Activated naive CD4-positive, alpha-beta T cell treated with anti-CD3 and anti-CD28 coated beads, Interleukin-2, amount 50 U/mL, for 24 hours (primary cell): ENCODE results near the gene PRRT1.

Source experiments
- H3K27ac Mint-ChIP-seq: one replicate; pipeline ENCODE4 v1.8.0; 2021; ENCODE audit warnings: mild to moderate bottlenecking, mixed read lengths
- H3K27me3 Mint-ChIP-seq: one replicate; pipeline ENCODE4 v1.8.0; 2021; ENCODE audit warnings: mixed read lengths
- H3K36me3 Mint-ChIP-seq: one replicate; pipeline ENCODE4 v1.8.0; 2021; ENCODE audit warnings: mixed read lengths
- H3K4me1 Mint-ChIP-seq: one replicate; pipeline ENCODE4 v1.8.0; 2021; ENCODE audit warnings: mixed read lengths
- H3K4me3 Mint-ChIP-seq: one replicate; pipeline ENCODE4 v1.8.0; 2021; ENCODE audit warnings: mild to moderate bottlenecking, mixed read lengths
- H3K9me3 Mint-ChIP-seq: one replicate; pipeline ENCODE4 v1.8.0; 2021; ENCODE audit warnings: mixed read lengths

PRRT1 gene

DNA sequence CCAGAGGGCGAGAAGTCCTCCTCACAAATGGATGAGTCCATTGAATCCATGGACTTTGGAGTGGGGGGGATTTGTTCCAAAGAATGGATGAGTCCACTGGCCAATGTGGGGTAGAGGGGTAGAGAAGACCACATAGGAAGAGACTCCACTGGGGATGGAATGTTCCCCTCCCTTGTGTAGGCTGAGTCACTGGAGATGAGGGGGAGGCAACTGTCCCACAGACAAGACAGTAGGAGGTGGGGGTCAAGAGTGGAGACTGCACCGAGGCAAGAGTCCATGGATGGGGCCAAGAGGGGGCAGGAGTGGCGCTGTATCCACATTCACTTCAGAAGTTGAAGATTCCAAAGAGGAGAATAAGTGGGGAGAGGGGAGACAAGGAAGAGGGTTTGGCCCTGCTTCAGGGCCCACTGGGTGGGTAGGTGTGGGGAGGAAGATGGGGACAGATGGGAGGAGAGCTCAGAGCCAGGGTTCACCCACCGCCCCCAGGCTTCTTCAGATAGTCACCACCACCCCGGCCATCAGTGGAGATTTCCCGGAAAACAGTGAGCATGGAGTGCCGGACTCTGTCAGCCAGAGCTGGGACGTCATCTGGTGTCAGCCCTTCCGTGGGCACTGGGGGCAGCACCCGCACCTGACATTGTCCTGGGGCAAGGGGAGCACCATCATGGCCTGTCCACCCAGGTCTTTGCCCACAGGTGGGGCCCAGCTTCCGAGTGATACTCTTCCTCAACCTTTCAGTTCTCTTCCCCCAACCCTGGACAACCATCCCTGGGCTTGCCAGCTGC is 17.3 kb upstream of the PRRT1 start:
- H3K4me3 Mint-ChIP-seq = no peak overlapping the region

GRCh38 chr6:32168350-32168749 is 16.6 kb upstream of the PRRT1 start:
- no peaks in the 10 kb centered on the region for H3K27me3 Mint-ChIP-seq
- H3K36me3 Mint-ChIP-seq = peaks cover 19% of the 10 kb centered on the region
- no peaks in the 10 kb centered on the region for H3K9me3 Mint-ChIP-seq
- no peak overlapping the region for H3K4me3 Mint-ChIP-seq
- peaks cover 16% of the 10 kb centered on the region for H3K4me1 Mint-ChIP-seq
- H3K27ac Mint-ChIP-seq = no peak overlapping the region

More for the DNA sequence above, 17.3 kb upstream of the PRRT1 start:
- Mint-ChIP-seq H3K27me3 (no peaks in the 10 kb centered on the region), H3K36me3 (peaks cover 19% of the 10 kb centered on the region), H3K27ac (peak overlapping the region; percentile 17), H3K9me3 (no peaks in the 10 kb centered on the region), H3K4me1 (peaks cover 22% of the 10 kb centered on the region)

DNA sequence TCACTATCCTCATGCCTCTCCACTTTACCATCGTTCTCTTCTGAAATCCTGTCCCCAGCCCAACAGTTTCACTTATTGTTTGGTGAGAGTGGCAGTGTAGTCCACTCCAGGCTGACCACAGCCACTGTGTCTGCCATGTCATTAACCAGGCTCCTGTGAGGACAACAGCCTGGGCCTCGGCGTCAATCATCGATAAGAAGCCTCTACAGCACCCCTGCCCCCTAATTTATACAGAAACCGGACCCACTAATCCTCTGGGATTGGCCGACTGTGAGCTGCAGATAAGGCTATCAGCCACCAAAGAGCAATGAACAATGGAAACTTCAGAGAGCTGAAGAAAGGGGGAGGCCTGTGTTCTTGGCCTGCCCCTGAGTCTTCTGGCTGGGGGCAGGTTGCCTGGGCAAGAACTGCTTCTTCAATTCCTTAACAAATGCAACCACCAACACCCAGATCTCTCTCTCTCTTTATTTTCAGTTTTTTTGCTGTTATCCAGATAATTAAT is 16.1 kb upstream of the PRRT1 start:
- Mint-ChIP-seq H3K27me3 (no peaks in the 10 kb centered on the region), H3K36me3 (peaks cover 21% of the 10 kb centered on the region), H3K4me1 (peaks cover 11% of the 10 kb centered on the region), H3K27ac (peak overlapping the region; percentile 74), H3K9me3 (no peaks in the 10 kb centered on the region), H3K4me3 (no peak overlapping the region)

- Mint-ChIP-seq H3K9me3 (no peaks in the 10 kb centered on the region), H3K4me1 (peaks cover 6% of the 10 kb centered on the region), H3K27me3 (no peaks in the 10 kb centered on the region), H3K27ac (peak overlapping the region; percentile 74), H3K4me3 (no peak overlapping the region), H3K36me3 (peaks cover 21% of the 10 kb centered on the region)
Measured at GRCh38 chr6:32167154-32167760, 15.5 kb upstream of the PRRT1 start.

DNA sequence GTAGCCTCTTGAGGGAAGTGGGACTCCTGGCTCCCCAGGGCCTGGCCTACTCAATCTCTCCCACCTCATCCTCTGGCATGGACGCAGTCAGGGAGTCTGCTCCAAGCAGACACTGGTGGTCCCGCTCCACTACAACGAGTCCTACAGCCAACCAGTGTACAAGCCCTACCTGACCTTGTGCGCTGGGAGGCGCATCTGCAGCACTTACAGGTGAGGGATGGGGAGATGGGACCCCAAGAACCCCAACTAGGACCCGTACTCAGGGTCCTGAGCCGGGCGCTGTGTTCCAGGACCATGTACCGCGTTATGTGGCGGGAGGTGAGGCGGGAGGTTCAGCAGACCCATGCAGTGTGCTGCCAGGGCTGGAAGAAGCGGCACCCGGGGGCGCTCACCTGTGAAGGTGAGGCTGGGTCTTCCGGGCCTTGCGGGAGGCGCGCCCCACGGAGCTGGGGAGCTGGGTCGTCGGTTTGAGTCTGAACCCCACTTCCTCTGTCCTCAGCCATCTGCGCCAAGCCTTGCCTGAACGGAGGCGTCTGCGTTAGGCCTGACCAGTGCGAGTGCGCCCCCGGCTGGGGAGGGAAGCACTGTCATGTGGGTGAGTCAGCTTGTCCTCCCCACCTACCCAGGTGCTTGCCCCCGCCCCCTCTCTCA is 14.8 kb upstream of the PRRT1 start:
- Mint-ChIP-seq H3K27ac (no peak overlapping the region), H3K27me3 (no peaks in the 10 kb centered on the region), H3K36me3 (peaks cover 21% of the 10 kb centered on the region), H3K4me1 (peaks cover 6% of the 10 kb centered on the region), H3K9me3 (no peaks in the 10 kb centered on the region), H3K4me3 (no peak overlapping the region)

- no peak within 1 kb of the TSS for H3K27ac Mint-ChIP-seq
- no peaks in the 10 kb centered on the region for H3K9me3 Mint-ChIP-seq
- no peaks in the 10 kb centered on the region for H3K27me3 Mint-ChIP-seq
- no peaks in the 10 kb centered on the region for H3K4me1 Mint-ChIP-seq
- H3K4me3 Mint-ChIP-seq = no peak within 1 kb of the TSS
- peaks cover 14% of the 10 kb centered on the region for H3K36me3 Mint-ChIP-seq
Measured at GRCh38 chr6:32164295-32164694, 12.6 kb upstream of the PRRT1 start, which contains the start of gene EGFL8. Gene EGFL8, plus strand, starts transcription at chr6:32164595. Its CDS starts 1,571 bp downstream, at chr6:32166166.

DNA sequence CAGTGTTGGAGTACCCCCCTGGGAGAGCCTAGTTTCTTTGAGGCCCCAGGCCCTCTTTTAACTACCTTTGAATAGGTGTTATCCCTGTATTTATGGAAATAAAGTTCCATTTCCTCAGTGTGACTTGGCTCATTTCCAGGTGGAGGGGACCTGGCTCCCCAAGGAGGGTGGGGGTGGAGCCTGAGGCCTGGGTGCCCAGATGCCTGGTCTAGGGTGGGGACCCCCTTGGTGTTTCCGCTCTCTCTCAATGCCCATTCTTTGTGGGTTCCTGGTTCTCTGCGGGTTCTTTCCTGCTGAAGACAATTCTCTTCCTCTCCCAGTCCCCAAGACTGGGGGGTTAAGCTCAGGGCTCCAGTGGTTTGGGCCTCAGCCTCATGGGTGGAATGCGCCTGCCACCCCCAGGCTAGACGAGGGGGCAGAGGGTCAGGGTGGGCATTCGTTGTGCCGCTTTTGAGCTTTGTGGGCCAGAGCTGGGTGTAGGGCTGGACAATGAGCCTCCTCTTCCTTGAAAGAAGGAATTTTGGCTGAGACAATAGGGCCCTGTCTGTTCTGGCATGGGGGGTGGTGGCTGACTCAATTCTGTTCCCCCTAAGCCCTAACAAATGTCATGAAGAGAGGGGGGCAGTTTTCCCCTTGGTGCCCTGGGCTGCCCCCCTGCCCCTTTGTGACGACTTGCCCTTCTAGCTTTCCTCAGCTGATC is 12.0 kb upstream of the PRRT1 start:
- Mint-ChIP-seq H3K36me3 (peaks cover 11% of the 10 kb centered on the region), H3K4me1 (no peaks in the 10 kb centered on the region), H3K27me3 (no peaks in the 10 kb centered on the region), H3K9me3 (no peaks in the 10 kb centered on the region), H3K27ac (no peak overlapping the region), H3K4me3 (no peak overlapping the region)

DNA sequence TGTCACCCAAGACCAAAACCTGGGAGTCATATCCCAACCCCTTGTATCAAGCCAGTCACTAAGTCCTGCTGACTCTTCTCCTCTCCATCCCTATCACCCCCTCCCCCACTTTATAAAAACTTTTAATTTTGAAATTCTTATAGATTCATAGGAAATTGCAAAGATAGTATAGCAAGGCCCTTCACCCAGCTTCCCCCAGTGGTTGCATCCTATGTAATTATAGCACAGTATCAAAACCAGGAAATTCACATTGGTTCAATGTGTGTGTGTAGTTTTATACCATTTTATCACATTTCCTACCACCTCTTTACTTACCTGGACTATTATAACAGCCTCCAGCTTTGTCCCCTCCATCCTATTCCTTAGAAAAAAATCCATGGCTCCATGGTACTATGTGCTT is 6.3 kb upstream of the PRRT1 start:
- H3K36me3 Mint-ChIP-seq = peaks cover 10% of the 10 kb centered on the region
- no peak overlapping the region for H3K4me3 Mint-ChIP-seq
- H3K27ac Mint-ChIP-seq = no peak overlapping the region
- peaks cover 31% of the 10 kb centered on the region for H3K4me1 Mint-ChIP-seq
- H3K9me3 Mint-ChIP-seq = no peaks in the 10 kb centered on the region
- H3K27me3 Mint-ChIP-seq = no peaks in the 10 kb centered on the region

DNA sequence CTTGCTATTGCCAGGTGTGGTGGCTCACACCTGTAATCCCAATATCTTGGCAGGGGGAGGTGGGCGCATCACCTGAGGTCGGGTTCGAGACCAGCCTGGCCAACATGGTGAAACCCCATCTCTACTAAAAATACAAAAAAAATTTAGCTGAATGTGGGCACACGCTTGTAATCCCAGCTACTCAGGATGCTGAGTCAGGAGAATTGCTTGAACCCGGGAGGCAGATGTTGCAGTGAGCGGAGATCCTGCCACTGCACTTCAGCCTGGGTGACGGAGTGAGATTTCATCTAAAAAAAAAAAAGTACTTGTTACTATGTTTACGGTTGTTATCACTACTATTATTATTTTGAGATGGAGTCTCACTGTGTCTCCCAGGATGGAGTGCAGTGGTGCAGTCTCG is 5.2 kb upstream of the PRRT1 start:
- Mint-ChIP-seq H3K9me3 (no peaks in the 10 kb centered on the region), H3K27ac (no peak overlapping the region), H3K4me1 (peaks cover 42% of the 10 kb centered on the region), H3K27me3 (no peaks in the 10 kb centered on the region), H3K4me3 (no peak overlapping the region), H3K36me3 (peaks cover 10% of the 10 kb centered on the region)

GRCh38 chr6:32154514-32155161 is 2.9 kb upstream of the PRRT1 start:
- peak overlapping the region; percentile 94 for H3K27ac Mint-ChIP-seq
- H3K9me3 Mint-ChIP-seq = no peaks in the 10 kb centered on the region
- H3K36me3 Mint-ChIP-seq = peaks cover 10% of the 10 kb centered on the region
- peaks cover 1% of the 10 kb centered on the region for H3K27me3 Mint-ChIP-seq
- peak overlapping the region; percentile 99 for H3K4me3 Mint-ChIP-seq
- H3K4me1 Mint-ChIP-seq = peaks cover 59% of the 10 kb centered on the region

GRCh38 chr6:32153564-32154513 is 2.1 kb upstream of the PRRT1 start, which contains the start of gene PPT2:
Gene PPT2, plus strand, starts transcription at chr6:32154141. Its CDS starts 454 bp downstream, at chr6:32154595.
- H3K9me3 Mint-ChIP-seq = no peaks in the 10 kb centered on the region

DNA sequence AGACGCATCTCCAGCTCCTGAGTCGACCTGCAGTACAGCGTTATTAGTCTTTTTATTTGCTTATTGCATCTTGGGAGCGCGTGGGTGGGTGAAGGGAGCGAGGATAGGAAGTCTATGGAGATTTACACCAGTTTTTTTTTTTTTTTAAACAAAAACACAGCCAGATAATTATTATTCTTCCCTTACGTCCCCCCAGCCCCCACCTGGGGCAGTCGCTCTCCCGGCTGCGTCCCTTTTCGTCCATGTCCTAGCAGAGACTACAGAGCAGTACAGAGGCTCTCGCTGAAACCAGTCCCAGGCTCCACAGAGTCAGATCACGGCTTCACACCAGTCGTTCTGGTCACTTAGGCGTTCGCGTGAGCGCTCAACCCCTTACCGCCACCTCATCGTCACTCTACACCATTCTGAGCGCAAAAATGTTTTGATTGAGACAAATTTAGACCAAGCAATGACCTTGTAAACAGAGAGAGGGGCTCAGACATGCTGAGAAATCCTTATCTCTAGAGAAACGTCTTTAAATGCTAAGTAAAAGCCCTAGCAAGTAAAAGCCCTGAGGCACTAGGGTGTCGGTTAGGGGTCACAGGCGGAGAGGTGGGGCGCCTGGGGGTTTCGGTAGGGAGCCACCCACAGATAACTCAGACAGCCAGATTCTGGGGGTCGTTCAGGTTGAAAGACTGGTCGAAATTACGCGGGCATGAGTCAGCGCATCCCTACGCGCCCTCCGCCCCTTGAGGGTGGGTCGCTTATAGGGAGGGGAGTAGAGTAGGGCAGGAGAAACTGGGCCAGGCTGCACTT is 1.2 kb upstream of the PRRT1 start:
- peaks cover 71% of the 10 kb centered on the region for H3K4me1 Mint-ChIP-seq
- peak overlapping the region; percentile 99 for H3K4me3 Mint-ChIP-seq
- H3K27me3 Mint-ChIP-seq = peaks cover 4% of the 10 kb centered on the region
- no peaks in the 10 kb centered on the region for H3K9me3 Mint-ChIP-seq
- peak overlapping the region; percentile 82 for H3K27ac Mint-ChIP-seq
- peaks cover 5% of the 10 kb centered on the region for H3K36me3 Mint-ChIP-seq

More at GRCh38 chr6:32153564-32154513, 2.1 kb upstream of the PRRT1 start, which contains the start of gene PPT2:
- peaks cover 4% of the 10 kb centered on the region for H3K27me3 Mint-ChIP-seq
- peak within 1 kb of the TSS; percentile 94 for H3K27ac Mint-ChIP-seq
- H3K36me3 Mint-ChIP-seq = peaks cover 10% of the 10 kb centered on the region
- H3K4me3 Mint-ChIP-seq = peak within 1 kb of the TSS; percentile 99
- H3K4me1 Mint-ChIP-seq = peaks cover 63% of the 10 kb centered on the region

DNA sequence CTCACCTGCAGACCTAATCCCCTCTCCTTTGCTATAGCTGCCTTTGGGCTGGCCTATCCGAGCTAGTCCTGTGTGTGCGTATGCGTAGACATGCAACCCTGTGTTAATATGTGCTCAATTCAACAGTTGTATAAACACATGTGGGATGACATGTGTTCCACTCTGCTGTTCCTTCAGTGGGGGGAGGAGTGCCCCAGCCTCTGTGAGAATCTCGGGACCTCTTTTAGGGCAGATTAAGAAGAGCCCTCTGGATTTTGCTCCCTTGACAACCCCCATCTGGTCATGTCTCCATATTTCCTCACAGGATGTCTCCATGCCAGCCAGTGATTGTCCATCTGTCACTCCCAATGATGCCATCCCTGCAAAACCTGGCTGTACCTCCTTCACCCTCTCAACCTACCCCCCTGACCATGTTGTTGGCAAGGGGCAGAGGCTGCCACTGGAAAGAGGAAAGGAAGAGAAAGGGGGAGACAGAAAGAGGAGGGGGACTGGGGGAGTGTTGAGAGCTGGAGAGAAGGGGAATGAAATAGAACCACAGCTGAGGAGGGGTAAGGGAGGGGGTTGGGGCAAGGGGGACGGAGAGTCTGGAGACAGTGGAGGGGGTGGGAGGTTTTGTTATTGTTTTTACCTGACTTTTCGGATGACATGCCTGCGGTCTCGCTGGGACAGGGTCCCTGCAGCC is 417 bp downstream of the PRRT1 start:
- no peak overlapping the region for H3K27ac Mint-ChIP-seq
- H3K4me3 Mint-ChIP-seq = peak overlapping the region; percentile 70
- H3K4me1 Mint-ChIP-seq = peaks cover 67% of the 10 kb centered on the region
- H3K27me3 Mint-ChIP-seq = peaks cover 4% of the 10 kb centered on the region
- H3K9me3 Mint-ChIP-seq = no peaks in the 10 kb centered on the region
- H3K36me3 Mint-ChIP-seq = no peaks in the 10 kb centered on the region
